ENCODE data around the gene ZBTB1.
"Not testable (repeated sequence)": the region's sequence is repeated elsewhere in the genome, so short reads cannot be mapped to it uniquely, and the experiment has no call there.

The ZBTB1 gene

GRCh38 chr14:64542836-64543201 is 38.2 kb downstream of the ZBTB1 start:
- Histone ChIP-seq H3K9me3 (ENCODE audit: control insufficient read depth in 5 of 5, low read length in 5 of 5) (peaks cover 0 to 8% (median 4%) of the 10 kb centered on the region in 5 donors), H3K4me3 (ENCODE audit: low read depth in 1 of 5, low read length in 5 of 5) (peak overlapping the region in 1 of 5 donors; percentile 78), H3K4me1 (ENCODE audit: control insufficient read depth in 5 of 5, insufficient read depth in 5 of 5, low read length in 5 of 5) (peaks cover 0 to 34% (median 28%) of the 10 kb centered on the region in 5 donors), H3K36me3 (ENCODE audit: control insufficient read depth in 5 of 5, insufficient read depth in 5 of 5, low read length in 5 of 5) (no peaks in the 10 kb centered on the region), H3K27ac (ENCODE audit: low read depth, low read length) (no peak overlapping the region), H3K9ac (ENCODE audit: low read length in 5 of 5) (no peak overlapping the region), H3K27me3 (ENCODE audit: control insufficient read depth in 5 of 5, insufficient read depth in 4 of 5, low read length in 5 of 5) (peaks cover 0 to 18% (median 4%) of the 10 kb centered on the region in 5 donors)

DNA sequence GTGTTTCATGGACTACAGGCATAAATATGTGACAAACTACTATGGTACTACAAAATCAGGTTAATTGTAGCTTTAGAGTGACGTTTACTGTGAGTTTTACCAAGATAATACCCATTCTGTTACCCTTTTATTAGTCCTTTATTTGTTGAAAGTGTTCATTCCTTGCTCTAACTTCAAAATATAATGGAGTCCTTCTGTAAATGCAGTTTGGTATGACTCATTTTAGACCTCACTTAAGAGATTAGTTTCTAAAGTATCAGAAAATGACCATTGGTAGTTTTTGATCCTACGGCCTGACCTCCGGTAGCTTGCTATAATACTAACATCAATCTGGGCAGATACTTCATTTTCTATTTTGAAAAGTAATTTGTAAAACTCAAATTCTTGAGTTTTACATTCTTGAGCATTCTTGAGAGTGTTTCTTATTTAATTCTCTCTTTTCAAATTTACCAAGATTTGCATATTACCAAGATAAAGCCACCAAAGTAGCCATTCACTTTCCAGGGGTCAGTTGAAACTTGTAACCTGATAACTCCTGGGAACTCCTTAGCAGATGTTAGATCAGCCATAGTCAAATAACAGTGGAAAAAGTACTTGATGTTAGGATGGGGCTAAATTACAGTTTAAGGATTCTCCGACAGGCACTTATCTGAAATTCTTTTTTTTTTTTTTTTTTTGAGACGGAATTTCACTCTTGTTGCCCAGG is 40.2 kb downstream of the ZBTB1 start:
- H3K9ac ChIP-seq (ENCODE audit: low read length in 5 of 5) = no peak overlapping the region
- H3K36me3 ChIP-seq (ENCODE audit: control insufficient read depth in 5 of 5, insufficient read depth in 5 of 5, low read length in 5 of 5) = no peaks in the 10 kb centered on the region
- peaks cover 2 to 36% (median 27%) of the 10 kb centered on the region in 5 donors for H3K4me1 ChIP-seq (ENCODE audit: control insufficient read depth in 5 of 5, insufficient read depth in 5 of 5, low read length in 5 of 5)
- peaks cover 0 to 18% (median 4%) of the 10 kb centered on the region in 5 donors for H3K27me3 ChIP-seq (ENCODE audit: control insufficient read depth in 5 of 5, insufficient read depth in 4 of 5, low read length in 5 of 5)
- H3K9me3 ChIP-seq (ENCODE audit: control insufficient read depth in 5 of 5, low read length in 5 of 5) = peaks cover 0 to 8% (median 4%) of the 10 kb centered on the region in 5 donors
- H3K27ac ChIP-seq (ENCODE audit: low read depth, low read length) = no peak overlapping the region
- H3K4me3 ChIP-seq (ENCODE audit: low read depth in 1 of 5, low read length in 5 of 5) = no peak overlapping the region

DNA sequence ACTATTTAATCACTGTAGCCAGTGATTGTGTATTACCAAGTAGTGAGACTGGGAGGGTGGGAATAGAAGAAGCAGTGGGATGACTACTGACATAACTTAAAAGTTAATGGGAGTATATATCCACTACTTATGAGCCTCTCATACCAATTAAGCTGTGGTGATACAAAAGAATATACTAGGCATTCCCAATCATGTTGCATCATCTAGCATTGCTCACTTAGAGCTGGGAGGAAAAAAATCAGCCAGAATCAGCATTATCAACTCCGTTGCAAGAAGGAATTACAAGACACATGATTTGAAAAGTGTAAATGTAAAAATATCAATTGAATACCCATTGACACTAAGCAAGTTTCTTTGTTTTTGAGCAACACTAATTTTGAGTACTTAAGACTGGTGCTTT is 44.4 kb downstream of the ZBTB1 start:
- Histone ChIP-seq H3K4me1 (ENCODE audit: control insufficient read depth in 5 of 5, insufficient read depth in 5 of 5, low read length in 5 of 5) (peaks cover 2 to 16% (median 14%) of the 10 kb centered on the region in 5 donors), H3K9me3 (ENCODE audit: control insufficient read depth in 5 of 5, low read length in 5 of 5) (no peaks in the 10 kb centered on the region), H3K4me3 (ENCODE audit: low read depth in 1 of 5, low read length in 5 of 5) (no peak overlapping the region), H3K9ac (ENCODE audit: low read length in 5 of 5) (peak overlapping the region in 1 of 5 donors; percentile 53), H3K27me3 (ENCODE audit: control insufficient read depth in 5 of 5, insufficient read depth in 4 of 5, low read length in 5 of 5) (peaks cover 0 to 6% (median 0%) of the 10 kb centered on the region in 5 donors), H3K27ac (ENCODE audit: low read depth, low read length) (no peak overlapping the region), H3K36me3 (ENCODE audit: control insufficient read depth in 5 of 5, insufficient read depth in 5 of 5, low read length in 5 of 5) (no peaks in the 10 kb centered on the region)

GRCh38 chr14:64549791-64550620 is 45.4 kb downstream of the ZBTB1 start, which contains the start of gene PPP1R36:
PPP1R36 (plus strand) TSS chr14:64549961; CDS start chr14:64549998, 37 bp downstream.
- H3K9ac ChIP-seq (ENCODE audit: low read length in 5 of 5) = peak within 1 kb of the TSS in 4 of 5 donors; percentile 39 to 73 (median 50)

DNA sequence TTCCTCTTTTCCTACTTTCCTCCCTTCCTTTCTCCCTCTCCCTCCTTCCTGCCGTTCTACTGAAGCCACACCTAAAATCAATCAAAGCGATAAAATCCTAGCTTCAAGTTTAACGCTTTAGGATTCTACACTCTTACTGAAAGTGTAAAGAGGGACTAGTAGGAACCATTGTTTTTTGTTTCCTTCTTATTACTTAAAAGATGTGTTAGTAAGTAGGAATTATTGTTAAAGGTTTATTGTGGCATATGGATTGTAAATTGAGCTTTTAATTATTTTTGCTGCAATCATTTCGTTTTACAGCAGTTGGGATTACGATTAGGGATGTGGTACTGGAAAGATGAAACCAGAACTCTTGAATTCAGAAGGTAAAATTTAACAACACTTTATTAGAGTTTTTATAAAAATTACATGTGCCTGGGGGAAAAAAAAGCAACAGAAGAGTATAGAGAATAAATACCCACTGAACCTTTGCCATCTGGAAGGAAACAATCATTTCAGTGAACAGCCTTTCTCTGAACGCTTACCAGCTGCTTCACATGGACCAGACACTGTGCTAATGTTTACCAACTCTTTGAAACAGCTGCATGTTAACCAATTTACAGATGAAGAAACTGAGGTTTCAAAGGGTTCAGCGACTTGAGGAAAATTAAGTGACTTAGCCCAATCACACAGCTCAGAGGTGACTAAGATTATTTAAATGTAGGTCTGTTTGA is 46.2 kb downstream of the ZBTB1 start:
- H3K27ac ChIP-seq (ENCODE audit: low read depth, low read length) = no peak overlapping the region
- peak overlapping the region in 2 of 5 donors; percentile 18 to 73 for H3K9ac ChIP-seq (ENCODE audit: low read length in 5 of 5)
- H3K27me3 ChIP-seq (ENCODE audit: control insufficient read depth in 5 of 5, insufficient read depth in 4 of 5, low read length in 5 of 5) = peaks cover 0 to 6% (median 0%) of the 10 kb centered on the region in 5 donors
- H3K36me3 ChIP-seq (ENCODE audit: control insufficient read depth in 5 of 5, insufficient read depth in 5 of 5, low read length in 5 of 5) = no peaks in the 10 kb centered on the region
- peaks cover 2 to 16% (median 14%) of the 10 kb centered on the region in 5 donors for H3K4me1 ChIP-seq (ENCODE audit: control insufficient read depth in 5 of 5, insufficient read depth in 5 of 5, low read length in 5 of 5)
- H3K4me3 ChIP-seq (ENCODE audit: low read depth in 1 of 5, low read length in 5 of 5) = peak overlapping the region; percentile 48 to 69 (median 62)
- H3K9me3 ChIP-seq (ENCODE audit: control insufficient read depth in 5 of 5, low read length in 5 of 5) = no peaks in the 10 kb centered on the region

More at GRCh38 chr14:64549791-64550620, 45.4 kb downstream of the ZBTB1 start, which contains the start of gene PPP1R36:
- Histone ChIP-seq H3K36me3 (ENCODE audit: control insufficient read depth in 5 of 5, insufficient read depth in 5 of 5, low read length in 5 of 5) (no peaks in the 10 kb centered on the region), H3K4me1 (ENCODE audit: control insufficient read depth in 5 of 5, insufficient read depth in 5 of 5, low read length in 5 of 5) (peaks cover 2 to 16% (median 14%) of the 10 kb centered on the region in 5 donors), H3K4me3 (ENCODE audit: low read depth in 1 of 5, low read length in 5 of 5) (peak within 1 kb of the TSS; percentile 48 to 69 (median 62)), H3K27me3 (ENCODE audit: control insufficient read depth in 5 of 5, insufficient read depth in 4 of 5, low read length in 5 of 5) (peaks cover 0 to 6% (median 0%) of the 10 kb centered on the region in 5 donors), H3K27ac (ENCODE audit: low read depth, low read length) (no peak within 1 kb of the TSS), H3K9me3 (ENCODE audit: control insufficient read depth in 5 of 5, low read length in 5 of 5) (no peaks in the 10 kb centered on the region)

DNA sequence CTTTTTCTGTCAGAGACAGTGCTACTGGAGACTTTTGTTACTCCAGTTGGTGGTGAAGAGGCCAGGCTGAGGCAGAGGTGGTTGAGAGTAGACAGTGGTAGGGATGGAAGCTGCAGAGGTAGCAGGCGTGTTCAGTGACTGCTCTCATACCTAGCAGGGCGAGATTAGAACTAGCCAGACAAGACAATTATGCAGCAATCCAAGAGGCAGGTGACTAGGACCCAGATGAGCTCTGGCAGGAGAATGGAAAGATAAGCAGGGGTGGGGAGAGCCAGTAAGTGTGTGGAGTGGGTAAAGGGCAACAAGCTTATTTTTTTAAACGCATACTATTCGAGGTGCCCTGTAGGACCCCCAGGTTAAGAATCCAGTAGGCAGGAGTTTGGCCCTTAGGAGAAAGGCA is 50.0 kb downstream of the ZBTB1 start:
- Histone ChIP-seq H3K4me1 (ENCODE audit: control insufficient read depth in 5 of 5, insufficient read depth in 5 of 5, low read length in 5 of 5) (peaks cover 0 to 10% (median 9%) of the 10 kb centered on the region in 5 donors), H3K36me3 (ENCODE audit: control insufficient read depth in 5 of 5, insufficient read depth in 5 of 5, low read length in 5 of 5) (no peaks in the 10 kb centered on the region), H3K9me3 (ENCODE audit: control insufficient read depth in 5 of 5, low read length in 5 of 5) (no peaks in the 10 kb centered on the region), H3K27ac (ENCODE audit: low read depth, low read length) (no peak overlapping the region), H3K9ac (ENCODE audit: low read length in 5 of 5) (no peak overlapping the region), H3K27me3 (ENCODE audit: control insufficient read depth in 5 of 5, insufficient read depth in 4 of 5, low read length in 5 of 5) (peaks cover 0 to 6% (median 0%) of the 10 kb centered on the region in 5 donors), H3K4me3 (ENCODE audit: low read depth in 1 of 5, low read length in 5 of 5) (no peak overlapping the region)

- H3K4me3 ChIP-seq (ENCODE audit: low read depth in 1 of 5, low read length in 5 of 5) = no peak overlapping the region
- peaks cover 0 to 1% (median under 1%) of the 10 kb centered on the region in 5 donors for H3K4me1 ChIP-seq (ENCODE audit: control insufficient read depth in 5 of 5, insufficient read depth in 5 of 5, low read length in 5 of 5)
- H3K27ac ChIP-seq (ENCODE audit: low read depth, low read length) = no peak overlapping the region
- H3K36me3 ChIP-seq (ENCODE audit: control insufficient read depth in 5 of 5, insufficient read depth in 5 of 5, low read length in 5 of 5) = no peaks in the 10 kb centered on the region
- H3K9me3 ChIP-seq (ENCODE audit: control insufficient read depth in 5 of 5, low read length in 5 of 5) = no peaks in the 10 kb centered on the region
- no peaks in the 10 kb centered on the region for H3K27me3 ChIP-seq (ENCODE audit: control insufficient read depth in 5 of 5, insufficient read depth in 4 of 5, low read length in 5 of 5)
- H3K9ac ChIP-seq (ENCODE audit: low read length in 5 of 5) = no peak overlapping the region
These were observed 52.0 kb downstream of the ZBTB1 start for GRCh38 chr14:64556526-64556925.

DNA sequence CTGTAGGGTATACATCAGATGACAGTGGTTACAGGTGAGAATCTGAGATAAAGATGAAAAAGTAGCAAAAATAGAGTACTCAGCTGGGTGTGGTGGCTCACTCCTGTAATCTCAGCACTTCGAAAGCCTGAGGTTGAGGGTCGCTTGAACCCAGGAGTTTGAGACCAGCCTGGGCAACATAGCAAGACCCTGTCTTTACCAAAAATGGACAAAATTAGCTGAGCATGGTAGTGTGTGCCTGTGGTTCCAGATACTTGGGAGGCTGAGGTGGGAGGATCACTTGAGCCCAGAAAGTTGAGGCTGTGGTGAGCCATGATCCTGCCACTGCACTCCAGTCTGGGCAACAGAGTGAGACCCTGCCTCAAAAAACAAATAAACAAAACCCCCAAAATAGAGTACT is 53.6 kb downstream of the ZBTB1 start:
- H3K9ac ChIP-seq (ENCODE audit: low read length in 5 of 5); H3K36me3 ChIP-seq (ENCODE audit: control insufficient read depth in 5 of 5, insufficient read depth in 5 of 5, low read length in 5 of 5); H3K9me3 ChIP-seq (ENCODE audit: control insufficient read depth in 5 of 5, low read length in 5 of 5); H3K4me3 ChIP-seq (ENCODE audit: low read depth in 1 of 5, low read length in 5 of 5); H3K27me3 ChIP-seq (ENCODE audit: control insufficient read depth in 5 of 5, insufficient read depth in 4 of 5, low read length in 5 of 5); H3K27ac ChIP-seq (ENCODE audit: low read depth, low read length): not testable (repeated sequence)
- peaks cover 0 to 11% (median 5%) of the 10 kb centered on the region in 5 donors for H3K4me1 ChIP-seq (ENCODE audit: control insufficient read depth in 5 of 5, insufficient read depth in 5 of 5, low read length in 5 of 5)

GRCh38 chr14:64561631-64562030 is 57.1 kb downstream of the ZBTB1 start:
- Histone ChIP-seq H3K27me3 (ENCODE audit: control insufficient read depth in 5 of 5, insufficient read depth in 4 of 5, low read length in 5 of 5) (no peaks in the 10 kb centered on the region), H3K4me1 (ENCODE audit: control insufficient read depth in 5 of 5, insufficient read depth in 5 of 5, low read length in 5 of 5) (peaks cover 1 to 15% (median 8%) of the 10 kb centered on the region in 5 donors), H3K9ac (ENCODE audit: low read length in 5 of 5) (no peak overlapping the region), H3K36me3 (ENCODE audit: control insufficient read depth in 5 of 5, insufficient read depth in 5 of 5, low read length in 5 of 5) (no peaks in the 10 kb centered on the region), H3K4me3 (ENCODE audit: low read depth in 1 of 5, low read length in 5 of 5) (no peak overlapping the region), H3K9me3 (ENCODE audit: control insufficient read depth in 5 of 5, low read length in 5 of 5) (no peaks in the 10 kb centered on the region), H3K27ac (ENCODE audit: low read depth, low read length) (no peak overlapping the region)
